NCI-H748 (cell line): ENCODE measurements around the gene SLC45A2.
"Not testable (repeated sequence)": the region's sequence is repeated elsewhere in the genome, so short reads cannot be mapped to it uniquely, and the experiment has no call there.

ENCODE experiments used
- DNase-seq: peaks from one replicate; lab custom pipeline; 2025; ENCODE audit not compliant: unreplicated experiment; lab: John Stamatoyannopoulos, UW

The SLC45A2 gene

GRCh38 chr5:33984671-33985124, at the start of gene SLC45A2:
Gene SLC45A2 (minus strand): TSS chr5:33984693. CDS start chr5:33984583, 110 bp downstream.
- DNase-seq, result no peak

- DNase-seq, result no peak
Measured at GRCh38 chr5:34031966-34032365, 47.5 kb upstream of the SLC45A2 start.

GRCh38 chr5:34031117-34031516, 46.6 kb upstream of the SLC45A2 start:
- DNase-seq, result no peak

GRCh38 chr5:34030585-34030984, 46.1 kb upstream of the SLC45A2 start:
- DNase-seq, result not testable (repeated sequence)

GRCh38 chr5:34030048-34030447, 45.6 kb upstream of the SLC45A2 start:
- DNase-seq, result no peak

GRCh38 chr5:34028349-34028748, 43.9 kb upstream of the SLC45A2 start:
- no peak for DNase-seq

GRCh38 chr5:34026089-34026761, 41.7 kb upstream of the SLC45A2 start:
- DNase-seq, result no peak

GRCh38 chr5:34022121-34022705, 37.7 kb upstream of the SLC45A2 start:
- DNase-seq, result no peak

GRCh38 chr5:34021334-34021733, 36.8 kb upstream of the SLC45A2 start:
- no peak for DNase-seq

- no peak for DNase-seq
Measured at GRCh38 chr5:34020726-34021125, 36.2 kb upstream of the SLC45A2 start.

- DNase-seq, result no peak
Measured at GRCh38 chr5:34017254-34017653, 32.8 kb upstream of the SLC45A2 start.

GRCh38 chr5:34016750-34017149, 32.3 kb upstream of the SLC45A2 start:
- DNase-seq, result no peak

GRCh38 chr5:34016222-34016621, 31.7 kb upstream of the SLC45A2 start:
- no peak for DNase-seq

GRCh38 chr5:34015120-34015822, 30.8 kb upstream of the SLC45A2 start:
- DNase-seq, result no peak

GRCh38 chr5:34014626-34015025, 30.1 kb upstream of the SLC45A2 start:
- no peak for DNase-seq

- DNase-seq, result no peak
Measured at GRCh38 chr5:34013547-34013946, 29.1 kb upstream of the SLC45A2 start.

- DNase-seq, result no peak
Measured at GRCh38 chr5:34012791-34013190, 28.3 kb upstream of the SLC45A2 start.

- no peak for DNase-seq
Measured at GRCh38 chr5:34011536-34011935, 27.0 kb upstream of the SLC45A2 start.

GRCh38 chr5:34010146-34010545, 25.7 kb upstream of the SLC45A2 start:
- peak; percentile 71 for DNase-seq

GRCh38 chr5:34009610-34010009, 25.1 kb upstream of the SLC45A2 start:
- DNase-seq, result no peak

GRCh38 chr5:34008802-34009201, 24.3 kb upstream of the SLC45A2 start:
- DNase-seq, result no peak
